ENCODE data around the gene DEDD. TPM values are rescaled to one million over a fixed set of nuclear protein-coding genes. Genes with fewer than 3 reads are reported as not detected.

Gene DEDD
- total RNA-seq, 1 experiment from 2014 or later, result 29.8 TPM

DNA sequence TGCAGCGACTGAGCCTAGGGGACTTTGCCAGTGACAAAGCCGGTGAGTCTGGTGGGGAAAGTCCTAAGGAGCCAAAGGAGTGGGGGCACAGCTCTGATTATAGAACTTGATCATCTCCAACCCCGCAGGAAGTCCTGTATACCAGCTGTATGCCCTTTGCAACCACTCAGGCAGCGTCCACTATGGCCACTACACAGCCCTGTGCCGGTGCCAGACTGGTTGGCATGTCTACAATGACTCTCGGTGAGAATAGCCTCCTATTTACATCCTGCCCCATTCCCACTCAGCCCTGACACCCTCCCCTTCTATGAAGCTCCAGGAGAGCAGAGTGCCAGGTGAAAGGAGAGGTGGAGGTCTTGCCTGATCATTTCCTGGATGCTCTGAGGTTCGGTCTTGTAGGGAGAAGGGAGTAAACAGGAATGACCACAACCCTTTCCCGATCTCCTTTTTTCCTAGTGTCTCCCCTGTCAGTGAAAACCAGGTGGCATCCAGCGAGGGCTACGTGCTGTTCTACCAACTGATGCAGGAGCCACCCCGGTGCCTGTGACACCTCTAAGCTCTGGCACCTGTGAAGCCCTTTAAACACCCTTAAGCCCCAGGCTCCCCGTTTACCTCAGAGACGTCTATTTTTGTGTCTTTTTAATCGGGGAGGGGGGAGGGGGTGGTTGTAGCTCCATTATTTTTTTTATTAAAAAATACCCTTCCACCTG lies 32.6 kb upstream of the DEDD start:
- no TSS peak for BruUV-seq (replicated peaks)
- DNase-seq, result no peak
- no peak overlapping the region; the same call in 1 of the 2 replicates for H2AFZ ChIP-seq

GRCh38 chr1:161163793-161164192 lies 31.3 kb upstream of the DEDD start:
- Histone ChIP-seq H3K79me2 (ENCODE audit: low read depth) (peaks cover 19% of the 10 kb centered on the region), H3K4me2 (no peak overlapping the region), H4K20me1 (ENCODE audit: insufficient read depth) (no peaks in the 10 kb centered on the region), H3F3A (ENCODE audit: insufficient read depth, low read depth) (peaks cover 26% of the 10 kb centered on the region; the same call in 1 of the 2 replicates), H3K4me1 (replicated peaks; ENCODE audit: insufficient read depth) (peaks cover 23% of the 10 kb centered on the region), H3K27ac (no peak overlapping the region), H3K9me3 (ENCODE audit: insufficient read depth, low read depth) (no peaks in the 10 kb centered on the region), H3K36me3 (ENCODE audit: low read depth) (peaks cover 7% of the 10 kb centered on the region), H2AFZ (no peak overlapping the region), H3K27me3 (ENCODE audit: insufficient read depth, low read depth) (no peaks in the 10 kb centered on the region), H3K4me3 (no peak overlapping the region), H3K9me2 (ENCODE audit: insufficient read depth) (no peaks in the 10 kb centered on the region)
- ChIA-PET POLR2A (ENCODE audit: unreplicated experiment) (no interaction called here), CTCF (no interaction called here)
- intact Hi-C loops (cut with micrococcal nuclease; ENCODE audit: unreplicated experiment), result no loop called here
- BruUV-seq (replicated peaks), result no TSS peak
- no peak for DNase-seq
- TF ChIP-seq CTCF (conservative IDR thresholded peaks at IDR 0.05) (no peak), EZH2 (IDR thresholded peaks at IDR 0.05; ENCODE audit: low read depth) (no peak)

More for the DNA sequence above, 32.6 kb upstream of the DEDD start:
- Histone ChIP-seq H4K20me1 (ENCODE audit: insufficient read depth) (no peaks in the 10 kb centered on the region), H3K4me2 (peak overlapping the region; percentile 98), H3K9me3 (ENCODE audit: insufficient read depth, low read depth) (no peaks in the 10 kb centered on the region), H3K9me2 (ENCODE audit: insufficient read depth) (no peaks in the 10 kb centered on the region), H3K4me1 (replicated peaks; ENCODE audit: insufficient read depth) (peaks cover 19% of the 10 kb centered on the region), H3K27ac (peak overlapping the region; percentile 45), H3F3A (ENCODE audit: insufficient read depth, low read depth) (peaks cover 26% of the 10 kb centered on the region; the same call in 1 of the 2 replicates), H3K79me2 (ENCODE audit: low read depth) (peaks cover 13% of the 10 kb centered on the region; the same call in 1 of the 2 replicates), H3K27me3 (ENCODE audit: insufficient read depth, low read depth) (no peaks in the 10 kb centered on the region), H3K4me3 (peak overlapping the region; percentile 72), H3K36me3 (ENCODE audit: low read depth) (peaks cover 7% of the 10 kb centered on the region)
- intact Hi-C loops (cut with micrococcal nuclease; ENCODE audit: unreplicated experiment), result no loop called here
- ChIA-PET CTCF (interaction anchor here (1.4 kb wide), 1 partner anchor 144 kb away, joined by 5 read pairs; the partner anchor contains the start of gene F11R), POLR2A (ENCODE audit: unreplicated experiment) (interaction anchor here (1.2 kb wide), 1 partner anchor 11 kb away, joined by 15 read pairs; the partner anchor contains the start of gene UFC1)
- TF ChIP-seq CTCF (conservative IDR thresholded peaks at IDR 0.05), result no peak
- no peak for TF ChIP-seq EZH2 (IDR thresholded peaks at IDR 0.05; ENCODE audit: low read depth)

DNA sequence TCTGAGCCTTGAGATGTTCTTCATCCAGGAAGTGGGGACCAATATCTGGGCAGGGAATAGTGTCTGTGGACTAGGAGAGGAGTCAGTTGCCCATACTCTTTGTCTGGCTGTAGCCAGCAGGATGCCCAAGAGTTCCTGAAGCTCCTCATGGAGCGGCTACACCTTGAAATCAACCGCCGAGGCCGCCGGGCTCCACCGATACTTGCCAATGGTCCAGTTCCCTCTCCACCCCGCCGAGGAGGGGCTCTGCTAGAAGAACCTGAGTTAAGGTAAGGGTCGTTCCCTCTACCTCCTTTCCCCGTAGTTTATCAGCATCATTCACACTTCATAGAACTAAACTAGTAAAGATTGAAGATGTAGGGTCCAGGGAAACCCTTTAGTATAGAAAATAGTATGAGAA lies 30.3 kb upstream of the DEDD start:
- Histone ChIP-seq H3K4me1 (replicated peaks; ENCODE audit: insufficient read depth) (peaks cover 29% of the 10 kb centered on the region), H3K27ac (no peak overlapping the region), H3K27me3 (ENCODE audit: insufficient read depth, low read depth) (no peaks in the 10 kb centered on the region), H2AFZ (no peak overlapping the region), H3K4me3 (no peak overlapping the region), H3F3A (ENCODE audit: insufficient read depth, low read depth) (peaks cover 33% of the 10 kb centered on the region), H4K20me1 (ENCODE audit: insufficient read depth) (no peaks in the 10 kb centered on the region), H3K36me3 (ENCODE audit: low read depth) (peaks cover 7% of the 10 kb centered on the region), H3K4me2 (no peak overlapping the region), H3K9me2 (ENCODE audit: insufficient read depth) (no peaks in the 10 kb centered on the region), H3K79me2 (ENCODE audit: low read depth) (peaks cover 19% of the 10 kb centered on the region), H3K9me3 (ENCODE audit: insufficient read depth, low read depth) (no peaks in the 10 kb centered on the region)
- intact Hi-C loops (cut with micrococcal nuclease; ENCODE audit: unreplicated experiment), result no loop called here
- no TSS peak for BruUV-seq (replicated peaks)
- no peak for DNase-seq
- CTCF ChIA-PET, result interaction anchor here (0.7 kb wide), 1 partner anchor 19 kb away, joined by 3 read pairs; no protein-coding TSS in a partner anchor
- no peak for TF ChIP-seq EZH2 (IDR thresholded peaks at IDR 0.05; ENCODE audit: low read depth)
- no peak for TF ChIP-seq CTCF (conservative IDR thresholded peaks at IDR 0.05)
- POLR2A ChIA-PET (ENCODE audit: unreplicated experiment), result interaction anchor here (0.7 kb wide), 1 partner anchor 110 kb away, joined by 3 read pairs; no protein-coding TSS in a partner anchor

Data from PC-9 (cell line).